WERI-Rb-1 (cell line): ENCODE measurements around the gene SCUBE2.

ENCODE experiments used
- DNase-seq: peaks from one replicate; pipeline ENCODE4 v3.0.0-alpha.2; 2020
- H3K27ac ChIP-seq: fragments of 250-450 bp; sonication (Bioruptor Pico); 2 replicates; pipeline ENCODE4 v1.5.1; 2020; ENCODE audit warnings: mild to moderate bottlenecking, moderate library complexity
- H3K27me3 ChIP-seq: fragments of 250-450 bp; sonication (Bioruptor Pico); 2 replicates; pipeline ENCODE4 v1.5.1; 2021; ENCODE audit warnings: mild to moderate bottlenecking, low read depth, moderate library complexity; ENCODE audit not compliant: insufficient read depth, severe bottlenecking
- H3K36me3 ChIP-seq: fragments of 250-450 bp; sonication (Bioruptor Pico); 2 replicates; pipeline ENCODE4 v1.5.1; 2020; ENCODE audit warnings: mild to moderate bottlenecking, moderate library complexity
- H3K4me3 ChIP-seq: 2 replicates; pipeline ENCODE4 v1.5.1; 2011; ENCODE audit warnings: low read depth, mild to moderate bottlenecking, control low read depth, low read length
- H3K9me3 ChIP-seq: fragments of 250-450 bp; sonication (Bioruptor Pico); 2 replicates; pipeline ENCODE4 v1.5.1; 2021; ENCODE audit warnings: mild to moderate bottlenecking, moderate library complexity; ENCODE audit not compliant: severe bottlenecking
- TF ChIP-seq, protein P1 (sequence below): IDR thresholded peaks from 2 replicates; pipeline ENCODE4 v1.5.1; 2011; ENCODE audit warnings: low read depth, mild to moderate bottlenecking, control low read depth, inconsistent platforms, low read length

The SCUBE2 gene

DNA sequence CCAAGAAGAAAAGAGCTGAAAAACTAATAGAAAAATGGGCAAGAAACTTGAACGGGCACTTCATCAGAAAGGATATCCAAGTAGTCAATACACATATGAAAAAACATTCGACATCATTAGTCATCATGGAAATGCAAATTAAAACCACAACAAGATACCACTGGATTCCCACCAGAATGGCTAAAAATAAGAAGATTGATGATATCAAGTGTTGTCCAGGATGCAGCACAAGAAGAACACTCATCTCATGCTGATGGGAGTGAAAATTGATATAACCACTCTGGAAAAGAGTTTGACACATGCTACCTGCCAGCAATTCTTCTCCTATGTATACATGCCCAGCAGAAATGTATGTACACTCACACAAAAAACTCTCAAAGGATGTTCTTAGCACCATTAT lies 26.9 kb upstream of the SCUBE2 start:
- Histone ChIP-seq H3K36me3 (no peaks in the 10 kb centered on the region), H3K9me3 (no peaks in the 10 kb centered on the region), H3K27ac (no peak overlapping the region), H3K27me3 (no peaks in the 10 kb centered on the region), H3K4me3 (no peak overlapping the region)
- no peak for DNase-seq
- TF ChIP-seq, protein P1, sequence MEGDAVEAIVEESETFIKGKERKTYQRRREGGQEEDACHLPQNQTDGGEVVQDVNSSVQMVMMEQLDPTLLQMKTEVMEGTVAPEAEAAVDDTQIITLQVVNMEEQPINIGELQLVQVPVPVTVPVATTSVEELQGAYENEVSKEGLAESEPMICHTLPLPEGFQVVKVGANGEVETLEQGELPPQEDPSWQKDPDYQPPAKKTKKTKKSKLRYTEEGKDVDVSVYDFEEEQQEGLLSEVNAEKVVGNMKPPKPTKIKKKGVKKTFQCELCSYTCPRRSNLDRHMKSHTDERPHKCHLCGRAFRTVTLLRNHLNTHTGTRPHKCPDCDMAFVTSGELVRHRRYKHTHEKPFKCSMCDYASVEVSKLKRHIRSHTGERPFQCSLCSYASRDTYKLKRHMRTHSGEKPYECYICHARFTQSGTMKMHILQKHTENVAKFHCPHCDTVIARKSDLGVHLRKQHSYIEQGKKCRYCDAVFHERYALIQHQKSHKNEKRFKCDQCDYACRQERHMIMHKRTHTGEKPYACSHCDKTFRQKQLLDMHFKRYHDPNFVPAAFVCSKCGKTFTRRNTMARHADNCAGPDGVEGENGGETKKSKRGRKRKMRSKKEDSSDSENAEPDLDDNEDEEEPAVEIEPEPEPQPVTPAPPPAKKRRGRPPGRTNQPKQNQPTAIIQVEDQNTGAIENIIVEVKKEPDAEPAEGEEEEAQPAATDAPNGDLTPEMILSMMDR = no peak

DNA sequence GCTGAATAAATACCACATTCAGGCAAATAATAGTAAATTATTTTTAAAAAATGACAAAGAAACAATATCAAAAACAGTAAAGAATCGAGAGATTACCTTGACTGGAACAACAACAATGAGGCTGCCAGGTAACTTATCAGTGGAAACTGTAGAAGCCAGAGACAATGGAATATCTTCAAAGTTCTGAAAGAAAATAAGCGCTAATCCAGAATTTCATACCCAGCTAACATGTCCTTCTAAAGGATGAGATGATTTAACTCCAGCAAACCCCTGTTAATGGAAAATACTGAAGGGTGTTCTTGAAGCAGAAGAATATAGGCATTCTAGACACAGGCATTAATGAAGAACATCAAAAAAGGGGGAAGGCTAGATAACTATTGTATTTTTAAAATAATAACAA lies 20.7 kb upstream of the SCUBE2 start:
- Histone ChIP-seq H3K27me3 (no peaks in the 10 kb centered on the region), H3K9me3 (peaks cover 3% of the 10 kb centered on the region), H3K4me3 (no peak overlapping the region), H3K27ac (no peak overlapping the region), H3K36me3 (no peaks in the 10 kb centered on the region)
- no peak for DNase-seq
- TF ChIP-seq, protein P1 = no peak

DNA sequence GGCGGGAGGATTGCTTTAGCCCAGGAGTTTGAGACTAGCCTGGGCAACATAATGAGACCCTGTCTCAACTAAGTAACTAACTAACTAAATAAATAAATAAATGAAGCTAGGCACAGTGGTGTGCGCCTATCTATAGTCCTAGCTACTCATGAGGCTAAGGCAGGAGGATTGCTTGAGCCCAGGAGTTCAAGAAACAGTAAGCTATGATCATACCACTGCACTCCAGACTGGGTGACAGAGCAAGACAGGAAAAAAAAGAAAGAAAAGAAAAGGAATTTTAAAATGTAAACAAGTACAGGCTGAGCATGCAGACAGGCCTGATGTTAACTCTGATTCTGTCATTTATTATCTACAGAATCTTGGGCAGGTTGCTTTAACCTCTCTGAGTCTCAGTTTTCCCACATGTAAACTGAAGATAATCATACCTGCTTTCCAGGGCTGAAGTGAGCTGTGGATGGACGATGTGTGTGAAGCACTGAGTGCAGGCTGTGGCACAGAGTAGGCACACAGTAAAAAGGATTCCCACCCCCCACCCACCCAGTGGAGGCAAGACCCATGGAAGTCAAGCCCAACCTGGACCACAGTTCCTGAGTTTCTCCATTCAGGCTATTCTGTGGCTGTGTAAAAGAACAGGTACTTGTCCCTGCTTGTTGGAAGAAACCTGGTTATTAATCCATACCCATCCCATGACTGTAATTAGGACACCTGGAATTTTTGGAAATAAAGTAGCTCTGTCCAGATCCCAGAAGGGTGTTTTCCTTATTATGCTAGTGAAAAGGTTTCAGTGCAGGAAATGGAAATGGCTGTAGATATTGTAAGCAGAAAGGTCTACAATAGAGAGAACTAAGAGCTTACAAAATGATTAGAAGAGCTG lies 18.7 kb upstream of the SCUBE2 start:
- Histone ChIP-seq H3K36me3 (no peaks in the 10 kb centered on the region), H3K4me3 (no peak overlapping the region), H3K27me3 (no peaks in the 10 kb centered on the region), H3K27ac (no peak overlapping the region), H3K9me3 (peaks cover 3% of the 10 kb centered on the region)
- DNase-seq = no peak
- TF ChIP-seq, protein P1 = no peak

DNA sequence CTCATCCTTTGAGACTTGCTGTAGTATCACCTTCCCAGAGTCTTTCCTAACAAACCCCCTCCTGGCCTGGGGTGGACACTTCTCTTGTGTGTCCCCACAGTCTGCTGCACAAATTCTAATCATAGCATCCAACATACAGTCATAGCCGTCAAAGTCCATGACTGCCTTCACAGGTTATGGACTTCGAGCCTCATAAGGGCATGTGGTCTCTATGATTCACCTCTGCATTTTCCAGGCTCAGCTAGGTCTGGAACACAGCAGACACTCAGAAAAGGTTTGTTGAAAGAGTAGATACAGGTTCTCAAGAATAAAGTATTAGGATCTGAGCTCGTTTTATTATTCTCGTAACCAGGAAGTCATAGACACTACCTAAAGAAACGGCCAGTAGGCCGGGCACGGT lies 13.2 kb upstream of the SCUBE2 start:
- Histone ChIP-seq H3K9me3 (no peaks in the 10 kb centered on the region), H3K27ac (no peak overlapping the region), H3K4me3 (no peak overlapping the region), H3K27me3 (no peaks in the 10 kb centered on the region), H3K36me3 (no peaks in the 10 kb centered on the region)
- DNase-seq = no peak
- TF ChIP-seq, protein P1 = no peak

GRCh38 chr11:9103542-9104276 lies 12.3 kb upstream of the SCUBE2 start:
- no peak for DNase-seq
- Histone ChIP-seq H3K27ac (no peak overlapping the region), H3K9me3 (no peaks in the 10 kb centered on the region), H3K4me3 (no peak overlapping the region), H3K36me3 (no peaks in the 10 kb centered on the region), H3K27me3 (no peaks in the 10 kb centered on the region)
- TF ChIP-seq, protein P1 = no peak
